K562 (cell line): ENCODE data around the gene PTRHD1. TPM values are rescaled to one million over a fixed set of nuclear protein-coding genes. Genes with fewer than 3 reads are reported as not detected.

Experiments used
- ATAC-seq: fragments of 200-7000 bp; cut with Tn5 transposase; 3 replicates; pipeline ENCODE4 v1.9.1; 2020; ENCODE audit warnings: moderate library complexity
- BruUV-seq: library from RNA; stranded (reverse); fragments of 400-500 nt; replicated peaks from 2 replicates; lab custom pipeline; 2021; lab: Mats Ljungman, UMichigan
- CTCF ChIA-PET: fragments of 300-600 bp; formaldehyde crosslinking; extraction: SDS; loops from one replicate; lab custom pipeline; 2021; ENCODE audit warnings: low intra/inter-chr PET ratio; lab: Yijun Ruan, JAX
- POLR2A ChIA-PET: fragments of 300-600, 350-650 bp; sonication (Branson Sonifier 250); formaldehyde crosslinking; extraction: SDS; loops from one replicate; lab custom pipeline; 2021; ENCODE audit warnings: antibody characterized with exemption, inconsistent platforms; lab: Yijun Ruan, JAX
- DNase-seq, 4 experiments: peaks; one replicate each; pipeline versions ENCODE4 v3.0.0 to v3.0.0-alpha.2; 2011 to 2018; ENCODE audit warnings: low spot score in 3 of 4, mixed read lengths in 3 of 4; ENCODE audit errors: extremely low read depth in 1 of 4
- FAIRE-seq: peaks from 2 replicates; lab custom pipeline; 2011; peaks lifted over from hg19 to GRCh38; lab: Jason Lieb, UNC
- H2AFZ ChIP-seq: 2 replicates; pipeline ENCODE4 v1.6.0; 2011; ENCODE audit warnings: low read depth, low read length, control low read depth, inconsistent platforms
- H3K27ac ChIP-seq: fragments of 200-600 bp; 3 replicates; pipeline ENCODE4 v1.8.0; 2011; ENCODE audit warnings: low read depth, mild to moderate bottlenecking, control low read depth, inconsistent platforms, low read length, moderate library complexity, mixed read lengths; ENCODE audit errors: extremely low read depth
- H3K27me3 ChIP-seq, 2 experiments: fragments of 300-600 bp in 1 of 2; 2 replicates in 1 of 2; 3 replicates in 1 of 2; pipeline versions ENCODE4 v1.6.0 to v1.8.0; 2011; ENCODE audit warnings: inconsistent platforms in 2 of 2, low read length in 2 of 2, mild to moderate bottlenecking in 1 of 2, mixed read lengths in 1 of 2, moderate library complexity in 1 of 2; ENCODE audit not compliant: control insufficient read depth in 2 of 2, insufficient read depth in 2 of 2
- H3K36me3 ChIP-seq: fragments of 300-600 bp; 3 replicates; pipeline ENCODE4 v1.8.0; 2011; ENCODE audit warnings: mild to moderate bottlenecking, low read length, inconsistent platforms; ENCODE audit not compliant: control insufficient read depth, insufficient read depth
- H3K4me1 ChIP-seq, 2 experiments: fragments of 200-600 bp in 1 of 2; replicated peaks in 1 of 2; 2 replicates in 1 of 2; 3 replicates in 1 of 2; pipeline versions ENCODE4 v1.5.1 to v1.8.0; 2011; ENCODE audit warnings: inconsistent platforms in 2 of 2, low read length in 2 of 2, mild to moderate bottlenecking in 1 of 2, mixed read lengths in 1 of 2, moderate library complexity in 1 of 2; ENCODE audit not compliant: control insufficient read depth in 2 of 2, insufficient read depth in 2 of 2
- H3K4me2 ChIP-seq: 2 replicates; pipeline ENCODE4 v1.6.1; 2011; ENCODE audit warnings: low read length, control low read depth, inconsistent platforms, mixed read lengths; ENCODE audit not compliant: insufficient read depth
- H3K4me3 ChIP-seq: fragments of 200-600 bp; sonication (generic), shearing (Covaris generic); 2 replicates; pipeline ENCODE4 v1.5.1; 2016; ENCODE audit warnings: control low read depth, inconsistent platforms
- H3K79me2 ChIP-seq: fragments of 200-600 bp; 3 replicates; pipeline ENCODE4 v1.8.0; 2011; ENCODE audit warnings: low read length, inconsistent platforms; ENCODE audit not compliant: control insufficient read depth, insufficient read depth
- H3K9ac ChIP-seq, 2 experiments: 2 replicates each; pipeline versions ENCODE4 v1.6.0 to v1.6.1; 2011; ENCODE audit warnings: low read depth in 2 of 2, low read length in 2 of 2, control low read depth in 1 of 2, inconsistent platforms in 1 of 2, mild to moderate bottlenecking in 1 of 2, mixed read lengths in 1 of 2; ENCODE audit not compliant: insufficient read depth in 1 of 2
- H3K9me1 ChIP-seq: one replicate; pipeline ENCODE4 v1.6.0; 2011; ENCODE audit warnings: inconsistent platforms, mild to moderate bottlenecking, low read length, moderate library complexity; ENCODE audit not compliant: control insufficient read depth, insufficient read depth
- H3K9me3 ChIP-seq: replicated peaks from 2 replicates; pipeline ENCODE4 v1.5.1; 2011; ENCODE audit warnings: low read depth, low read length, inconsistent platforms; ENCODE audit not compliant: control insufficient read depth, insufficient read depth
- H4K20me1 ChIP-seq: replicated peaks from 2 replicates; pipeline ENCODE4 v1.6.1; 2011; ENCODE audit warnings: low read length, inconsistent platforms, mixed read lengths; ENCODE audit not compliant: control insufficient read depth, insufficient read depth
- BACH1 ChIP-seq: fragments of 200-800 bp; sonication (Bioruptor generic); IDR thresholded peaks from 2 replicates; pipeline ENCODE4 v1.6.1; 2016; ENCODE audit warnings: missing genetic modification characterization, missing compliant biosample characterization
- CSDE1 ChIP-seq, 2 experiments: fragments of 450-650 bp; IDR thresholded peaks; 2 replicates each; pipeline ENCODE4 v1.6.1; 2016; ENCODE audit warnings: mild to moderate bottlenecking in 1 of 2
- GABPB1 ChIP-seq: sonication (generic); formaldehyde crosslinking; IDR thresholded peaks from 2 replicates; pipeline ENCODE4 v1.8.0; 2022; ENCODE audit warnings: mild to moderate bottlenecking, missing genetic modification reagents
- KDM1A ChIP-seq, 2 experiments: fragments of 450-650 bp; IDR thresholded peaks; 2 replicates each; pipeline ENCODE4 v1.6.1; 2016; ENCODE audit warnings: mild to moderate bottlenecking in 2 of 2
- NFATC3 ChIP-seq: fragments of 450-650 bp; IDR thresholded peaks from 2 replicates; pipeline ENCODE4 v1.6.1; 2017; ENCODE audit warnings: mild to moderate bottlenecking
- PKNOX1 ChIP-seq: fragments of 450-650 bp; IDR thresholded peaks from 2 replicates; pipeline ENCODE4 v1.6.1; 2016
- PPARD ChIP-seq: fragments of 250-450 bp; sonication (Bioruptor Pico); IDR thresholded peaks from 2 replicates; pipeline ENCODE4 v1.8.0; 2022; ENCODE audit warnings: inconsistent platforms, mild to moderate bottlenecking, moderate library complexity
- SIRT6 ChIP-seq: IDR thresholded peaks from one replicate; pipeline ENCODE4 v1.6.1; 2012; ENCODE audit warnings: low read depth, mild to moderate bottlenecking, control low read depth, inconsistent platforms, low read length, moderate library complexity
- TCF3 ChIP-seq: sonication (generic); formaldehyde crosslinking; IDR thresholded peaks from 2 replicates; pipeline ENCODE4 v1.4.0; 2020; ENCODE audit warnings: mild to moderate bottlenecking, missing genetic modification reagents
- YBX1 ChIP-seq: fragments of 450-650 bp; IDR thresholded peaks from 2 replicates; pipeline ENCODE4 v1.7.1; 2016; ENCODE audit warnings: mild to moderate bottlenecking
- ZC3H8 ChIP-seq: fragments of 450-650 bp; IDR thresholded peaks from 2 replicates; pipeline ENCODE4 v1.6.1; 2017
- ZFP1 ChIP-seq: fragments of 450-650 bp; formaldehyde crosslinking; IDR thresholded peaks from 2 replicates; pipeline ENCODE4 v1.4.0; 2020; ENCODE audit warnings: mild to moderate bottlenecking, mixed read lengths
- ZNF280B ChIP-seq: fragments of 250-450 bp; sonication (Bioruptor Pico); IDR thresholded peaks from 2 replicates; pipeline ENCODE4 v1.5.1; 2021; ENCODE audit warnings: mild to moderate bottlenecking
- ZNF316 ChIP-seq: fragments of 450-650 bp; IDR thresholded peaks from 2 replicates; pipeline ENCODE4 v1.6.1; 2016
- WGBS: fragments of 100-300 bp; shearing (Covaris generic); methylation state at CpG from one replicate; pipeline ENCODE4 v1.1.6; 2016; ENCODE audit warnings: low coverage, mixed read lengths; ENCODE audit not compliant: insufficient coverage; ENCODE audit errors: missing lambda C conversion rate; 5-methylcytosine and 5-hydroxymethylcytosine counted together
- in situ Hi-C: fragments of 300-500 bp; cut with MboI; formaldehyde crosslinking; loops from 4 replicates; pipeline ENCODE4 v1.15.0; 2018; ENCODE audit warnings: inconsistent platforms, mixed read lengths
- intact Hi-C: fragments of 100-400 bp; cut with micrococcal nuclease; formaldehyde crosslinking; loops from 2 replicates; pipeline ENCODE4 v1.14.2; 2022
- polyA plus RNA-seq, 8 experiments: library from polyadenylated mRNA; depleted of rRNA in 4 of 8; stranded (reverse) in 5 of 8; unstranded in 3 of 8; fragments of >200 nt; fragmentation: Nextera tagmentation in 2 of 8; fragmentation: Illumina TruSeq in 1 of 8; extraction: Ambion mirVana in 2 of 8; extraction: Trizol in 1 of 8; gene quantifications; 2 replicates each; pipeline versions ENCODE4 v1.2.1 to v1.2.3, GENCODE V29; 2011 to 2014; ENCODE audit warnings: inconsistent platforms in 1 of 8, missing spikeins in 1 of 8
- total RNA-seq, 7 experiments: library from RNA; depleted of rRNA in 6 of 7; stranded (reverse); fragments of >200 nt in 6 of 7; fragmentation: Illumina TruSeq in 2 of 7; extraction: Trizol in 2 of 7; gene quantifications; 2 replicates each; pipeline versions ENCODE4 v1.2.1 to v1.2.3, GENCODE V29; 2011 to 2021; ENCODE audit warnings: low replicate concordance in 1 of 7
- TF ChIP-seq, protein P1 (sequence below): fragments of 200-800 bp; sonication (Bioruptor generic); IDR thresholded peaks from 2 replicates; pipeline ENCODE4 v1.6.1; 2017; ENCODE audit warnings: missing genetic modification characterization, missing compliant biosample characterization
- TF ChIP-seq, protein P2 (sequence below): fragments of 250-450 bp; sonication (Bioruptor Pico); IDR thresholded peaks from 2 replicates; pipeline ENCODE4 v1.4.0; 2020; ENCODE audit warnings: mild to moderate bottlenecking, moderate library complexity, borderline replicate concordance

PTRHD1 gene
- total and polyA plus RNA-seq, 9 of the 15 experiments (the other 6 are each of a cell fraction or from before 2014, with no cell fraction given) = 15.8 to 83.2 (median 46.6) TPM

DNA sequence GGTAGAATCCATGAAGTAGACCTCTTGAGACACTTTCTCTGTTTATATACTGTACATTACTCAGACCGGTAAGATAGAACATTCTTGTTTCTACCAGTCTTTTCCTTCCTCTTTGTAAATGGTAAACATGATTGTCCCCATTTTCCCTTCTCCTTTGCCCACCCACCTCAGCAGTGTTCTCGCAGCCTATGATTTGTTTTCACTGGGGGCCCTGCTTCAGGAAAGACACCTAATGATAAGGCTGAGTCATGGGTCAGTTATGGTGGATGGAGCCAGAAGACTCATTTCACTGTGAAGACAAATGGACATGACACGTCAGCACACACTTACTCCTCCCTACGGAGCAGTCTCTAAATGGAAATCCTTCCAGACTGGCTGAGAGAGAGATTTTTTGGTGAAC lies 23.7 kb upstream of the PTRHD1 start:
- H3K4me3 ChIP-seq = no peak overlapping the region
- no peaks in the 10 kb centered on the region for H3K9me3 ChIP-seq
- peak; percentile 76 for ATAC-seq
- 0 out of 2 replicates have a peak, but pooled peaks cover 2% of the 10 kb centered on the region for H4K20me1 ChIP-seq
- POLR2A ChIA-PET = interaction anchor here (1.7 to 2.0 kb wide), 2 partner anchors 11 to 22 kb away, joined by 3 to 9 read pairs; no protein-coding TSS in a partner anchor
- no peaks in the 10 kb centered on the region for H3K27me3 ChIP-seq
- peak in 2 of 4 experiments; percentile 70 to 78 for DNase-seq
- 15% methylated on average over 4 of the region's 4 CpGs for WGBS
- H2AFZ ChIP-seq = peak overlapping the region; percentile 40; the same call in 1 of the 2 replicates
- H3K9me1 ChIP-seq = no peaks in the 10 kb centered on the region
- peaks cover 24% of the 10 kb centered on the region for H3K79me2 ChIP-seq
- in situ Hi-C loops = no loop called here
- peak overlapping the region; percentile 85 for H3K27ac ChIP-seq
- peak; percentile 89 for FAIRE-seq
- intact Hi-C loops = no loop called here
- CTCF ChIA-PET = no interaction called here
- H3K36me3 ChIP-seq = peaks cover 89% of the 10 kb centered on the region
- peak overlapping the region in 1 of 2 experiments; percentile 45; a peak in 1 of 4 replicates for H3K9ac ChIP-seq
- H3K4me1 ChIP-seq = peaks cover 5 to 28% of the 10 kb centered on the region in 2 experiments; a peak in 4 of 5 replicates
- no TSS peak for BruUV-seq
- H3K4me2 ChIP-seq = peak overlapping the region; percentile 14
- TF ChIP-seq BACH1 (peak; percentile 74; the same call in 1 of the 2 replicates), ZNF280B (CRISPR knock-in tag) (no peak), CSDE1 (IDR thresholded peaks at IDR 0.05) (no peak), ZNF316 (peak; percentile 89), PPARD (no peak), SIRT6 (no peak), ZC3H8 (no peak), ZFP1 (no peak), YBX1 (no peak), PKNOX1 (peak; percentile 61), NFATC3 (no peak), KDM1A (IDR thresholded peaks at IDR 0.05) (peak in 1 of 2 experiments; percentile 24; a peak in 1 of 4 replicates), TCF3 (CRISPR knock-in tag) (no peak), GABPB1 (CRISPR knock-in tag) (no peak)
- TF ChIP-seq, protein P1, sequence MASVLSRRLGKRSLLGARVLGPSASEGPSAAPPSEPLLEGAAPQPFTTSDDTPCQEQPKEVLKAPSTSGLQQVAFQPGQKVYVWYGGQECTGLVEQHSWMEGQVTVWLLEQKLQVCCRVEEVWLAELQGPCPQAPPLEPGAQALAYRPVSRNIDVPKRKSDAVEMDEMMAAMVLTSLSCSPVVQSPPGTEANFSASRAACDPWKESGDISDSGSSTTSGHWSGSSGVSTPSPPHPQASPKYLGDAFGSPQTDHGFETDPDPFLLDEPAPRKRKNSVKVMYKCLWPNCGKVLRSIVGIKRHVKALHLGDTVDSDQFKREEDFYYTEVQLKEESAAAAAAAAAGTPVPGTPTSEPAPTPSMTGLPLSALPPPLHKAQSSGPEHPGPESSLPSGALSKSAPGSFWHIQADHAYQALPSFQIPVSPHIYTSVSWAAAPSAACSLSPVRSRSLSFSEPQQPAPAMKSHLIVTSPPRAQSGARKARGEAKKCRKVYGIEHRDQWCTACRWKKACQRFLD (CRISPR knock-in tag) = peak; percentile 66
- TF ChIP-seq, protein P2, sequence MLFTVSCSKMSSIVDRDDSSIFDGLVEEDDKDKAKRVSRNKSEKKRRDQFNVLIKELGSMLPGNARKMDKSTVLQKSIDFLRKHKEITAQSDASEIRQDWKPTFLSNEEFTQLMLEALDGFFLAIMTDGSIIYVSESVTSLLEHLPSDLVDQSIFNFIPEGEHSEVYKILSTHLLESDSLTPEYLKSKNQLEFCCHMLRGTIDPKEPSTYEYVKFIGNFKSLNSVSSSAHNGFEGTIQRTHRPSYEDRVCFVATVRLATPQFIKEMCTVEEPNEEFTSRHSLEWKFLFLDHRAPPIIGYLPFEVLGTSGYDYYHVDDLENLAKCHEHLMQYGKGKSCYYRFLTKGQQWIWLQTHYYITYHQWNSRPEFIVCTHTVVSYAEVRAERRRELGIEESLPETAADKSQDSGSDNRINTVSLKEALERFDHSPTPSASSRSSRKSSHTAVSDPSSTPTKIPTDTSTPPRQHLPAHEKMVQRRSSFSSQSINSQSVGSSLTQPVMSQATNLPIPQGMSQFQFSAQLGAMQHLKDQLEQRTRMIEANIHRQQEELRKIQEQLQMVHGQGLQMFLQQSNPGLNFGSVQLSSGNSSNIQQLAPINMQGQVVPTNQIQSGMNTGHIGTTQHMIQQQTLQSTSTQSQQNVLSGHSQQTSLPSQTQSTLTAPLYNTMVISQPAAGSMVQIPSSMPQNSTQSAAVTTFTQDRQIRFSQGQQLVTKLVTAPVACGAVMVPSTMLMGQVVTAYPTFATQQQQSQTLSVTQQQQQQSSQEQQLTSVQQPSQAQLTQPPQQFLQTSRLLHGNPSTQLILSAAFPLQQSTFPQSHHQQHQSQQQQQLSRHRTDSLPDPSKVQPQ = no peak
